BLaER1 (cell line): Measurements from ENCODE around the gene DHRS1.

Experiments
- H3K27ac ChIP-seq: shearing (Covaris generic); formaldehyde crosslinking; 2 replicates; pipeline ENCODE4 v1.8.1; 2022
- H3K27me3 ChIP-seq: shearing (Covaris generic); formaldehyde crosslinking; 2 replicates; pipeline ENCODE4 v1.8.1; 2022
- H3K36me3 ChIP-seq: shearing (Covaris generic); formaldehyde crosslinking; 2 replicates; pipeline ENCODE4 v1.8.1; 2022
- H3K4me1 ChIP-seq: shearing (Covaris generic); formaldehyde crosslinking; 2 replicates; pipeline ENCODE4 v1.8.1; 2022
- H3K4me2 ChIP-seq: shearing (Covaris generic); formaldehyde crosslinking; 2 replicates; pipeline ENCODE4 v1.8.1; 2022
- H3K4me3 ChIP-seq: shearing (Covaris generic); formaldehyde crosslinking; 2 replicates; pipeline ENCODE4 v1.8.1; 2022
- H3K9ac ChIP-seq: shearing (Covaris generic); formaldehyde crosslinking; 2 replicates; pipeline ENCODE4 v1.8.1; 2022
- H3K9me3 ChIP-seq: shearing (Covaris generic); formaldehyde crosslinking; 2 replicates; pipeline ENCODE4 v1.8.1; 2022
- H4K20me1 ChIP-seq: shearing (Covaris generic); formaldehyde crosslinking; 2 replicates; pipeline ENCODE4 v1.8.1; 2022
- Cebpa-rat ChIP-seq: shearing (Covaris generic); IDR thresholded peaks from 2 replicates; pipeline ENCODE4 v1.8.1; 2022

Gene DHRS1

GRCh38 chr14:24337824-24338175, 38.2 kb upstream of the DHRS1 start:
- H3K4me2 ChIP-seq = no peak overlapping the region
- H3K27me3 ChIP-seq = peaks cover 86% of the 10 kb centered on the region

GRCh38 chr14:24337144-24337823, 37.7 kb upstream of the DHRS1 start:
- Histone ChIP-seq H3K36me3 (peaks cover 10% of the 10 kb centered on the region; the same call in 1 of the 2 replicates), H4K20me1 (peaks cover 35% of the 10 kb centered on the region), H3K4me2 (no peak overlapping the region), H3K9ac (no peak overlapping the region), H3K4me3 (no peak overlapping the region), H3K27ac (no peak overlapping the region), H3K27me3 (peaks cover 91% of the 10 kb centered on the region), H3K9me3 (peaks cover 8% of the 10 kb centered on the region; the same call in 1 of the 2 replicates), H3K4me1 (peaks cover 55% of the 10 kb centered on the region)
- no peak for TF ChIP-seq Cebpa-rat

More at GRCh38 chr14:24337824-24338175, 38.2 kb upstream of the DHRS1 start:
- Histone ChIP-seq H3K4me3 (no peak overlapping the region), H3K36me3 (peaks cover 10% of the 10 kb centered on the region; the same call in 1 of the 2 replicates), H4K20me1 (peaks cover 30% of the 10 kb centered on the region), H3K27ac (no peak overlapping the region), H3K4me1 (peaks cover 50% of the 10 kb centered on the region), H3K9ac (no peak overlapping the region), H3K9me3 (peaks cover 8% of the 10 kb centered on the region; the same call in 1 of the 2 replicates)
- no peak for TF ChIP-seq Cebpa-rat

- peaks cover 10% of the 10 kb centered on the region; the same call in 1 of the 2 replicates for H3K36me3 ChIP-seq
- H3K27ac ChIP-seq = no peak overlapping the region
- H3K9ac ChIP-seq = no peak overlapping the region
- H3K4me1 ChIP-seq = peaks cover 66% of the 10 kb centered on the region
- H3K9me3 ChIP-seq = peaks cover 8% of the 10 kb centered on the region; the same call in 1 of the 2 replicates
- H3K4me2 ChIP-seq = peak overlapping the region; percentile 48
- H3K4me3 ChIP-seq = 0 out of 2 replicates have a peak overlapping the region, but pooled peaks have one; percentile 58
- no peak for TF ChIP-seq Cebpa-rat
- peaks cover 35% of the 10 kb centered on the region for H4K20me1 ChIP-seq
- H3K27me3 ChIP-seq = peaks cover 86% of the 10 kb centered on the region
Measured at GRCh38 chr14:24335461-24336171, 36.0 kb upstream of the DHRS1 start.

- Histone ChIP-seq H3K9me3 (peaks cover 8% of the 10 kb centered on the region; the same call in 1 of the 2 replicates), H3K9ac (no peak within 1 kb of the TSS), H3K4me1 (peaks cover 66% of the 10 kb centered on the region), H3K36me3 (peaks cover 10% of the 10 kb centered on the region; the same call in 1 of the 2 replicates), H3K27ac (no peak within 1 kb of the TSS), H3K4me3 (peak within 1 kb of the TSS; percentile 58), H3K27me3 (peaks cover 76% of the 10 kb centered on the region), H3K4me2 (peak within 1 kb of the TSS; percentile 94), H4K20me1 (peaks cover 35% of the 10 kb centered on the region)
- no peak for TF ChIP-seq Cebpa-rat
Measured at GRCh38 chr14:24334431-24335291, 35.1 kb upstream of the DHRS1 start, which contains the start of gene ADCY4. ADCY4 (minus strand) TSS chr14:24335071; CDS start chr14:24334652, 419 bp downstream.

- H3K4me2 ChIP-seq = peak overlapping the region; percentile 94
- peaks cover 54% of the 10 kb centered on the region for H3K27me3 ChIP-seq
- H3K9ac ChIP-seq = no peak overlapping the region
- H3K27ac ChIP-seq = no peak overlapping the region
- peaks cover 9% of the 10 kb centered on the region; the same call in 1 of the 2 replicates for H3K36me3 ChIP-seq
- no peaks in the 10 kb centered on the region for H3K9me3 ChIP-seq
- peaks cover 35% of the 10 kb centered on the region for H4K20me1 ChIP-seq
- H3K4me3 ChIP-seq = peak overlapping the region; percentile 58
- H3K4me1 ChIP-seq = peaks cover 73% of the 10 kb centered on the region
- peak; percentile 88 for TF ChIP-seq Cebpa-rat
Measured at GRCh38 chr14:24332268-24332993, 32.9 kb upstream of the DHRS1 start.

- H3K27me3 ChIP-seq = peaks cover 47% of the 10 kb centered on the region
- peaks cover 35% of the 10 kb centered on the region for H4K20me1 ChIP-seq
- no peak overlapping the region for H3K9ac ChIP-seq
- H3K4me3 ChIP-seq = peak overlapping the region; percentile 58; the same call in 1 of the 2 replicates
- no peak overlapping the region for H3K27ac ChIP-seq
- H3K4me2 ChIP-seq = peak overlapping the region; percentile 94
- TF ChIP-seq Cebpa-rat = no peak
- H3K4me1 ChIP-seq = peaks cover 80% of the 10 kb centered on the region
- H3K9me3 ChIP-seq = no peaks in the 10 kb centered on the region
- peaks cover 2% of the 10 kb centered on the region; the same call in 1 of the 2 replicates for H3K36me3 ChIP-seq
Measured at GRCh38 chr14:24331731-24332267, 32.2 kb upstream of the DHRS1 start.

GRCh38 chr14:24330973-24331674, 31.5 kb upstream of the DHRS1 start:
- no peaks in the 10 kb centered on the region for H3K36me3 ChIP-seq
- H3K9ac ChIP-seq = no peak overlapping the region
- TF ChIP-seq Cebpa-rat = no peak
- H3K27me3 ChIP-seq = peaks cover 41% of the 10 kb centered on the region
- H3K4me1 ChIP-seq = peaks cover 84% of the 10 kb centered on the region
- H3K9me3 ChIP-seq = no peaks in the 10 kb centered on the region
- no peak overlapping the region for H3K27ac ChIP-seq
- no peak overlapping the region for H3K4me3 ChIP-seq
- peak overlapping the region; percentile 94 for H3K4me2 ChIP-seq
- H4K20me1 ChIP-seq = peaks cover 35% of the 10 kb centered on the region

- Histone ChIP-seq H3K4me3 (no peak overlapping the region), H3K9me3 (no peaks in the 10 kb centered on the region), H3K4me1 (peaks cover 84% of the 10 kb centered on the region), H3K9ac (no peak overlapping the region), H3K4me2 (peak overlapping the region; percentile 60; the same call in 1 of the 2 replicates), H3K27ac (no peak overlapping the region), H3K27me3 (peaks cover 27% of the 10 kb centered on the region), H4K20me1 (peaks cover 24% of the 10 kb centered on the region), H3K36me3 (no peaks in the 10 kb centered on the region)
- no peak for TF ChIP-seq Cebpa-rat
Measured at GRCh38 chr14:24329736-24330135, 30.2 kb upstream of the DHRS1 start.
